GM12878 (cell line): ENCODE measurements around the gene BCCIP. TPM values are rescaled to one million over a fixed set of nuclear protein-coding genes. Genes with fewer than 3 reads are reported as not detected.

Experiments
- ATAC-seq: fragments of 200-7000 bp; cut with Tn5 transposase; 3 replicates; pipeline ENCODE4 v1.9.1; 2020; ENCODE audit warnings: mild to moderate bottlenecking, moderate library complexity
- BruUV-seq: library from RNA; stranded (reverse); fragments of 400-500 nt; replicated peaks from 2 replicates; lab custom pipeline; 2021; lab: Mats Ljungman, UMichigan
- CTCF ChIA-PET: fragments of 300-600 bp; sonication (Branson Sonifier 250); formaldehyde crosslinking; extraction: SDS; loops from one replicate; lab custom pipeline; 2021; ENCODE audit warnings: inconsistent platforms; lab: Yijun Ruan, JAX
- POLR2A ChIA-PET: fragments of 350-600 bp; formaldehyde crosslinking; extraction: SDS; loops from one replicate; lab custom pipeline; 2021; ENCODE audit warnings: inconsistent platforms; lab: Charles Lee
- RAD21 ChIA-PET: fragments of 300-600 bp; sonication (Branson Sonifier 250); formaldehyde crosslinking; loops from one replicate; lab custom pipeline; 2023; ENCODE audit warnings: antibody characterized with exemption; ENCODE audit not compliant: unreplicated experiment; lab: Charles Lee
- SMC1A ChIA-PET: fragments of 300-600 bp; sonication (Branson Sonifier 250); formaldehyde crosslinking; loops from one replicate; lab custom pipeline; 2023; ENCODE audit not compliant: unreplicated experiment, uncharacterized antibody; lab: Charles Lee
- DNase-seq: peaks from one replicate; pipeline ENCODE4 v3.0.0-alpha.2; 2011; ENCODE audit warnings: low read depth, low spot score
- FAIRE-seq: peaks from 3 replicates; lab custom pipeline; 2011; peaks lifted over from hg19 to GRCh38; lab: Jason Lieb, UNC
- H2AFZ ChIP-seq: 2 replicates; pipeline ENCODE4 v1.6.0; 2011; ENCODE audit warnings: low read depth, low read length, control low read depth; ENCODE audit not compliant: control insufficient read depth
- H3K27ac ChIP-seq: 2 replicates; pipeline ENCODE4 v1.5.1; 2011; ENCODE audit warnings: control low read depth; ENCODE audit not compliant: control insufficient read depth, insufficient read depth
- H3K27me3 ChIP-seq, 2 experiments: replicated peaks in 1 of 2; 2 replicates each; pipeline versions ENCODE4 v1.6.0 to v1.6.1; 2011; ENCODE audit warnings: low read length in 1 of 2; ENCODE audit not compliant: control insufficient read depth in 2 of 2, insufficient read depth in 2 of 2
- H3K36me3 ChIP-seq, 2 experiments: 2 replicates each; pipeline ENCODE4 v1.5.1; 2011; ENCODE audit warnings: low read length in 1 of 2; ENCODE audit not compliant: control insufficient read depth in 2 of 2, insufficient read depth in 2 of 2
- H3K4me1 ChIP-seq: 2 replicates; pipeline ENCODE4 v1.6.1; 2011; ENCODE audit warnings: mild to moderate bottlenecking, low read length, moderate library complexity, mixed read lengths; ENCODE audit not compliant: control insufficient read depth, insufficient read depth
- H3K4me2 ChIP-seq: 2 replicates; pipeline ENCODE4 v1.6.0; 2011; ENCODE audit warnings: control low read depth; ENCODE audit not compliant: control insufficient read depth, insufficient read depth
- H3K4me3 ChIP-seq: fragments of 200-600 bp; sonication (generic); 2 replicates; pipeline ENCODE4 v1.5.1; 2016
- H3K79me2 ChIP-seq: 2 replicates; pipeline ENCODE4 v1.6.0; 2011; ENCODE audit warnings: low read length; ENCODE audit not compliant: control insufficient read depth, insufficient read depth
- H3K9ac ChIP-seq: 2 replicates; pipeline ENCODE4 v1.8.0; 2011; ENCODE audit warnings: low read length, control low read depth, mixed read lengths; ENCODE audit not compliant: control insufficient read depth, insufficient read depth
- H3K9me3 ChIP-seq: replicated peaks from 3 replicates; pipeline ENCODE4 v1.5.1; 2011; ENCODE audit warnings: mild to moderate bottlenecking, low read length; ENCODE audit not compliant: control insufficient read depth, insufficient read depth
- H4K20me1 ChIP-seq: 2 replicates; pipeline ENCODE4 v1.6.0; 2011; ENCODE audit not compliant: control insufficient read depth, insufficient read depth
- BHLHE40 ChIP-seq, 2 experiments: fragments of 450-650 bp in 1 of 2; IDR thresholded peaks; 2 replicates each; pipeline ENCODE4 v1.6.1; 2011 to 2017; ENCODE audit warnings: low read depth in 2 of 2, borderline replicate concordance in 1 of 2, improper control_type of control experiment in 1 of 2, low read length in 1 of 2, mild to moderate bottlenecking in 1 of 2
- MTA2 ChIP-seq: fragments of 450-650 bp; IDR thresholded peaks from 2 replicates; pipeline ENCODE4 v1.6.1; 2016; ENCODE audit warnings: low read depth, mild to moderate bottlenecking, moderate library complexity
- NBN ChIP-seq: fragments of 450-650 bp; IDR thresholded peaks from 2 replicates; pipeline ENCODE4 v1.6.1; 2016
- SMARCA5 ChIP-seq: fragments of 450-650 bp; IDR thresholded peaks from 2 replicates; pipeline ENCODE4 v1.6.1; 2017; ENCODE audit warnings: mild to moderate bottlenecking
- WGBS: methylation state at CpG from one replicate; pipeline ENCODE4 v1.1.6; 2016; ENCODE audit warnings: low lambda C conversion rate; ENCODE audit not compliant: insufficient replicate concordance, insufficient coverage; ENCODE audit errors: missing lambda C conversion rate; 5-methylcytosine and 5-hydroxymethylcytosine counted together
- in situ Hi-C: fragments of 300-500 bp; cut with MboI; formaldehyde crosslinking; loops from 9 replicates; pipeline ENCODE4 v1.14.3; 2018; ENCODE audit warnings: mixed read lengths
- intact Hi-C: fragments of 100-400 bp; cut with micrococcal nuclease; formaldehyde crosslinking; loops from one replicate; pipeline ENCODE4 v1.14.2; 2022; ENCODE audit not compliant: unreplicated experiment
- polyA plus RNA-seq, 11 experiments: library from polyadenylated mRNA; depleted of rRNA in 4 of 11; unstranded in 6 of 11; stranded (reverse) in 5 of 11; fragments of >200 nt; fragmentation: Nextera tagmentation in 4 of 11; fragmentation: Illumina TruSeq in 1 of 11; extraction: Ambion mirVana in 4 of 11; extraction: Trizol in 1 of 11; gene quantifications; 1 replicate in 1 of 11; 2 replicates in 10 of 11; pipeline versions ENCODE4 v1.2.1 to v1.2.3, GENCODE V29; 2011 to 2016; ENCODE audit warnings: inconsistent platforms in 2 of 11, missing spikeins in 2 of 11, low read depth in 1 of 11
- total RNA-seq, 4 experiments: library from RNA; depleted of rRNA in 3 of 4; stranded (reverse); fragments of >200 nt in 3 of 4; fragmentation: Illumina TruSeq in 1 of 4; extraction: Trizol in 1 of 4; gene quantifications; 2 replicates each; pipeline versions ENCODE4 v1.2.1 to v1.2.3, GENCODE V29; 2013 to 2021
- TF ChIP-seq, protein P1 (sequence below): IDR thresholded peaks from 2 replicates; pipeline ENCODE4 v1.6.1; 2011; ENCODE audit warnings: low read depth, mild to moderate bottlenecking, low read length, moderate library complexity, borderline replicate concordance; ENCODE audit errors: extremely low read depth
- TF ChIP-seq, protein P2 (sequence below): fragments of 450-650 bp; IDR thresholded peaks from 2 replicates; pipeline ENCODE4 v1.6.1; 2017; ENCODE audit warnings: low read depth, mild to moderate bottlenecking, moderate library complexity
- TF ChIP-seq, protein P3 (sequence below): IDR thresholded peaks from 2 replicates; pipeline ENCODE4 v1.6.1; 2012; ENCODE audit warnings: low read depth, low read length, improper control_type of control experiment

Gene BCCIP
- total and polyA plus RNA-seq, 10 of the 15 experiments (the other 5 are each of a cell fraction or from before 2014, with no cell fraction given) = 61.2 to 225 (median 127) TPM

DNA sequence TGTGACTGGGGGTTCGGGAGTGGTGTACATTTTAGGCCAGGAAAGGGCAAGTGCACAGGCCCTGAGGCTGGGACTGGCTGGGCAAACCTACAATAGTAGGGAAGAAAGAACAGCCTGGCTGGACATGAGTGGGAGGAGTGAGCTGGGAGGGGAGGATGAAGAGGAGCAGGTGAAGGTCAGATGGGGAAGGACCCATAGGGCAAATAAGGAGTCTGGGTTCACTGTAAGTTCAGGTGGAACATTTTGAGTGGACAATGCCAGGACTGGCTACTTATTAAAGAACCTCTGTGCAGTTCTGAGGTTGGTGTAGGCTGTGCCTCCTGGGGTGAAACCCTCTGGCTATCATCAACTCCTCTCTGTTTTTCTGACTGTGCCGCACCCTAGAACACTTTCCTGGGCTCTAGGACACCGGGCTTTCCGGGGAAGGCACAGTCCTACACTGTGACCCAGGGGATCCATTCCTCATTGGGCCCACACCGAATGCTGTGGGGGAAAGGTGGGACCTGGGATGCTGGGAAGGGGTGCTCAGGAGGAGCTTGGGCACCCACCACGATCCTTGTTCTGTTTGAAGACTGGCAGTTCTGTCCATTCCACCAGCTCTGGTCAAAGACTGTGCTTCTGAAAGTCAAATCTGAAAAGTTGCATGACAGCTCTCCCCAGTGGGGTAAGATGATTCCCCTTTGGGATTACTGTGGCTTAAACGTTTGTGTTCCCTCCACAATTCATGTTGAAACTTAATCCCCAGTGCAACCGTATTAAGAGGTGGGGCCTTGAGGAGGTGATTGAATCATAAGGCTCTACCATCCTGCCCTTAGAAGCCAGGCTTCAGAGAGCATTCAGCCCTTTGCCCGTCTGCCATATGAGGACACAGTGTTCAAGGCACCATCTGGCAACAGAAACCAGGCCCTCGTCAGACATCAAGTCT, 43.7 kb upstream of the BCCIP start:
- Histone ChIP-seq H4K20me1 (no peaks in the 10 kb centered on the region), H3K4me2 (no peak overlapping the region), H3K27ac (no peak overlapping the region), H3K79me2 (no peaks in the 10 kb centered on the region)
- no peak for ATAC-seq
- ChIA-PET POLR2A (no interaction called here), SMC1A (no interaction called here)
- BruUV-seq = no TSS peak
- FAIRE-seq = no peak
- TF ChIP-seq SMARCA5 (no peak), BHLHE40 (IDR thresholded peaks at IDR 0.05; ENCODE audit: borderline replicate concordance in 1 of 2, low read depth in 2 of 2, low read length in 1 of 2) (no peak), NBN (no peak), MTA2 (no peak)
- TF ChIP-seq, protein P1, sequence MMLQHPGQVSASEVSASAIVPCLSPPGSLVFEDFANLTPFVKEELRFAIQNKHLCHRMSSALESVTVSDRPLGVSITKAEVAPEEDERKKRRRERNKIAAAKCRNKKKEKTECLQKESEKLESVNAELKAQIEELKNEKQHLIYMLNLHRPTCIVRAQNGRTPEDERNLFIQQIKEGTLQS = no peak
- TF ChIP-seq, protein P2, sequence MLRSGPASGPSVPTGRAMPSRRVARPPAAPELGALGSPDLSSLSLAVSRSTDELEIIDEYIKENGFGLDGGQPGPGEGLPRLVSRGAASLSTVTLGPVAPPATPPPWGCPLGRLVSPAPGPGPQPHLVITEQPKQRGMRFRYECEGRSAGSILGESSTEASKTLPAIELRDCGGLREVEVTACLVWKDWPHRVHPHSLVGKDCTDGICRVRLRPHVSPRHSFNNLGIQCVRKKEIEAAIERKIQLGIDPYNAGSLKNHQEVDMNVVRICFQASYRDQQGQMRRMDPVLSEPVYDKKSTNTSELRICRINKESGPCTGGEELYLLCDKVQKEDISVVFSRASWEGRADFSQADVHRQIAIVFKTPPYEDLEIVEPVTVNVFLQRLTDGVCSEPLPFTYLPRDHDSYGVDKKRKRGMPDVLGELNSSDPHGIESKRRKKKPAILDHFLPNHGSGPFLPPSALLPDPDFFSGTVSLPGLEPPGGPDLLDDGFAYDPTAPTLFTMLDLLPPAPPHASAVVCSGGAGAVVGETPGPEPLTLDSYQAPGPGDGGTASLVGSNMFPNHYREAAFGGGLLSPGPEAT = no peak
- TF ChIP-seq, protein P3, sequence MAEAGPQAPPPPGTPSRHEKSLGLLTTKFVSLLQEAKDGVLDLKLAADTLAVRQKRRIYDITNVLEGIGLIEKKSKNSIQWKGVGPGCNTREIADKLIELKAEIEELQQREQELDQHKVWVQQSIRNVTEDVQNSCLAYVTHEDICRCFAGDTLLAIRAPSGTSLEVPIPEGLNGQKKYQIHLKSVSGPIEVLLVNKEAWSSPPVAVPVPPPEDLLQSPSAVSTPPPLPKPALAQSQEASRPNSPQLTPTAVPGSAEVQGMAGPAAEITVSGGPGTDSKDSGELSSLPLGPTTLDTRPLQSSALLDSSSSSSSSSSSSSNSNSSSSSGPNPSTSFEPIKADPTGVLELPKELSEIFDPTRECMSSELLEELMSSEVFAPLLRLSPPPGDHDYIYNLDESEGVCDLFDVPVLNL = no peak
- TF ChIP-seq, all 136 proteins: peak for 0
- H3K27me3 ChIP-seq = no peaks in the 10 kb centered on the region
- H3K36me3 ChIP-seq = no peaks in the 10 kb centered on the region
- intact Hi-C loops = loop anchor here (5.0 kb wide), 1 partner anchor 43 kb away; the partner anchor contains the start of genes BCCIP and UROS
- WGBS = 38% methylated on average over 10 of the region's 10 CpGs
- H3K4me1 ChIP-seq = peaks cover 10% of the 10 kb centered on the region
- DNase-seq = no peak
- no peak overlapping the region for H3K4me3 ChIP-seq
- no peak overlapping the region for H3K9ac ChIP-seq
- H3K9me3 ChIP-seq = no peaks in the 10 kb centered on the region
- in situ Hi-C loops = no loop called here
- ChIA-PET CTCF (no interaction called here), RAD21 (no interaction called here)
- no peak overlapping the region for H2AFZ ChIP-seq
